ENCODE measurements around the gene KPNA3. TPM values are rescaled to one million over a fixed set of nuclear protein-coding genes. Genes with fewer than 3 reads are reported as not detected.

Gene KPNA3
- total and polyA plus RNA-seq, 2 experiments from 2014 or later = 30.5 to 55.7 TPM

- H3K27ac Mint-ChIP-seq = no peak overlapping the region
- TF ChIP-seq STAT1 (IDR thresholded peaks at IDR 0.05; ENCODE audit: unreplicated experiment) (no peak), ZNF114 (CRISPR knock-in tag; IDR thresholded peaks at IDR 0.05) (no peak), EZH2phosphoT487 (IDR thresholded peaks at IDR 0.05; ENCODE audit: unreplicated experiment) (no peak), ETS1 (IDR thresholded peaks at IDR 0.05) (no peak), JUNB (IDR thresholded peaks at IDR 0.05; ENCODE audit: unreplicated experiment) (no peak), POLR2AphosphoS5 (IDR thresholded peaks at IDR 0.05; ENCODE audit: low read depth) (no peak), CTCF (conservative IDR thresholded peaks at IDR 0.05; ENCODE audit: low read depth in 2 of 2) (no peak), EZH2 (IDR thresholded peaks at IDR 0.05; ENCODE audit: low read depth, unreplicated experiment) (no peak), CREB1 (CRISPR knock-in tag; IDR thresholded peaks at IDR 0.05; ENCODE audit: low read depth) (no peak), NANOG (IDR thresholded peaks at IDR 0.05; ENCODE audit: borderline replicate concordance) (no peak), ZNF462 (CRISPR knock-in tag; IDR thresholded peaks at IDR 0.05) (no peak), ZNF331 (CRISPR knock-in tag; IDR thresholded peaks at IDR 0.05; ENCODE audit: low read depth) (no peak), REST (IDR thresholded peaks at IDR 0.05; ENCODE audit: unreplicated experiment) (no peak)
- H3K27me3 ChIP-seq (ENCODE audit: insufficient read depth) = no peaks in the 10 kb centered on the region
- DNase-seq (ENCODE audit: low spot score) (no peak), ATAC-seq (no peak)
- H3K36me3 Mint-ChIP-seq (ENCODE audit: low read depth) = peaks cover 21% of the 10 kb centered on the region
- no peak overlapping the region for H3K4me3 Mint-ChIP-seq
- peaks cover 38% of the 10 kb centered on the region for H3K79me2 ChIP-seq (replicated peaks; ENCODE audit: insufficient read depth)
- H3K36me3 ChIP-seq (ENCODE audit: insufficient read depth) = peaks cover 1% of the 10 kb centered on the region; the same call in 1 of the 2 replicates
- H3K4me3 ChIP-seq = no peak overlapping the region
- no peak overlapping the region for H2AFZ ChIP-seq
- H3K9me2 ChIP-seq (ENCODE audit: insufficient read depth) = no peaks in the 10 kb centered on the region
- H3K4me1 Mint-ChIP-seq = no peaks in the 10 kb centered on the region; the same call in 2 of the 3 replicates
- H3K27ac ChIP-seq (ENCODE audit: low read depth) = no peak overlapping the region
- peaks cover 2% of the 10 kb centered on the region for H3K27me3 Mint-ChIP-seq (ENCODE audit: insufficient read depth, low read depth, poor library complexity)
- H4K20me1 ChIP-seq (replicated peaks; ENCODE audit: insufficient read depth) = peaks cover 20% of the 10 kb centered on the region
- H3K4me2 ChIP-seq = no peak overlapping the region
- H3K4me1 ChIP-seq (ENCODE audit: insufficient read depth) = no peaks in the 10 kb centered on the region
- no peaks in the 10 kb centered on the region for H3K9me3 Mint-ChIP-seq
- H3F3A ChIP-seq (replicated peaks; ENCODE audit: low read depth) = no peaks in the 10 kb centered on the region
These were observed 46.4 kb downstream of the KPNA3 start for GRCh38 chr13:49746111-49746510.

Measured in GM23338 (cell line).